Measurements from ENCODE around the gene CACNG6.

DNA sequence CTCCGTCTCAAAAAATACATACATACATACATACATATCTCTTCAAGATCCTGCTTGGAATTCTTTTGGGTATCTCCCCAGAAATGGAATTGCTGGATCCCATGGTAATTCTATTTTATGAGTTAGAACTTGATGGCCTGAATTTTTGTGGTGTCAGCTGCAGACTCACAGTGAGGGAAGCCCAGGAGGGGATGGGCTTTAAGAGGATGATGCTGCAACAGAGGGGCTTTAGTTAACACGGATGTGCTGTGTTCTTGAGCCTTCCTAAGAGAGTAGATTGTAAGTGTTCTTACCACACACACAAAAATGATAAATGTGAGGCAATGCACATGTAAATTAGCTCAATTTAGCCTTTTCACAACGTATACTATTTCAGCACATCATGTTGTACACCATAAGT lies 31.8 kb downstream of the CACNG6 start:
- TF ChIP-seq CTCF (IDR thresholded peaks at IDR 0.05; ENCODE audit: low read depth, low read length) (no peak), EZH2phosphoT487 (IDR thresholded peaks at IDR 0.05; ENCODE audit: low read depth) (no peak)

Data from OCI-LY3 (cell line).